ENCODE data around the gene PABPC1L. TPM values are rescaled to one million over a fixed set of nuclear protein-coding genes. Genes with fewer than 3 reads are reported as not detected.

Gene PABPC1L
- total RNA-seq, 1 experiment from 2014 or later = 127 TPM

- BruUV-seq (replicated peaks) = no TSS peak
- H2AFZ ChIP-seq (ENCODE audit: low read depth, low read length, poor library complexity, severe bottlenecking) = no peak overlapping the region
- peak overlapping the region; percentile 93 for H3K4me2 ChIP-seq (ENCODE audit: low read length)
- peaks cover 37% of the 10 kb centered on the region for H4K20me1 ChIP-seq (ENCODE audit: insufficient read depth)
- no peaks in the 10 kb centered on the region for H3K9me3 ChIP-seq (ENCODE audit: control insufficient read depth in 1 of 2, insufficient read depth in 1 of 2, low read depth in 1 of 2, low read length in 2 of 2)
- TF ChIP-seq ZFX (IDR thresholded peaks at IDR 0.05) = no peak
- 0 out of 2 replicates have a peak, but pooled peaks have one; percentile 2 for TF ChIP-seq MAX (IDR thresholded peaks at IDR 0.05)
- H3K9ac ChIP-seq (ENCODE audit: low read length) = peak overlapping the region; percentile 84
- H3K27me3 ChIP-seq (ENCODE audit: insufficient read depth, low read length) = no peaks in the 10 kb centered on the region
- peaks cover 0 to 16% of the 10 kb centered on the region in 2 experiments; a peak in 1 of 4 replicates for H3K36me3 ChIP-seq (ENCODE audit: control insufficient read depth in 1 of 2, insufficient read depth in 2 of 2, low read length in 2 of 2)
- intact Hi-C loops (cut with micrococcal nuclease) = no loop called here
- peaks cover 18 to 32% of the 10 kb centered on the region in 2 experiments; a peak in 3 of 4 replicates for H3K4me1 ChIP-seq (ENCODE audit: control insufficient read depth in 1 of 2, insufficient read depth in 2 of 2, low read length in 2 of 2)
- H3K4me3 ChIP-seq (replicated peaks in 1 of 2; ENCODE audit: low read depth in 1 of 2, low read length in 2 of 2) = peak overlapping the region; percentile 62 to 79
- CTCF ChIA-PET = no interaction called here
- POLR2A ChIA-PET = no interaction called here
- peak overlapping the region; percentile 91 for H3K27ac ChIP-seq (ENCODE audit: low read depth, low read length)
- no peaks in the 10 kb centered on the region for H3K9me2 ChIP-seq (ENCODE audit: insufficient read depth)
- RAD21 ChIA-PET (ENCODE audit: low non-redundant PET in 1 of 2, low total read pairs in 2 of 2, uncharacterized antibody in 2 of 2, unreplicated experiment in 2 of 2) = no interaction called here
- no peak for DNase-seq (ENCODE audit: low read depth, low spot score)
- ATAC-seq = no peak
- peaks cover 58% of the 10 kb centered on the region for H3K79me2 ChIP-seq (ENCODE audit: insufficient read depth, low read length)
These were observed 23.6 kb upstream of the PABPC1L start for GRCh38 chr20:44886266-44886651.

DNA sequence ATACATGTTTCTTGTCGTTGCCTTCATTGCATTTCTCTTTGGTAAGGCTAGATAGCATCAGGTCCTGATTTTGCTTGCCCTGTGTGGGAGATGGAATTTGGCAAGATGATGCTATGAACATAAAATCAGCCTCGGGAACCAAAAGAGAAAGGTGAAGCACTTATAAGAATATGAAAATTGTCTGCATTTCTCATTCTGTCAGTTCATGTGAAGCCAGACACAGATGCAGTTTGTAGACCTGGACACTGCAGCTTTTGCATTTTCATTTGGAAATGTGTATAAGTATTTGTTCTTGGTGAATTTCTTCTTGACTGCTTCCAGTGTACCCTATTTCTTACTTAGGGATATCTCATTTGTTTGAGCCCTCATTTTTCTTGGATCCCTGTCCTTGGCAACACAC lies 23.0 kb upstream of the PABPC1L start:
- no peak overlapping the region for H3K27ac ChIP-seq (ENCODE audit: low read depth, low read length)
- H3K4me1 ChIP-seq (ENCODE audit: control insufficient read depth in 1 of 2, insufficient read depth in 2 of 2, low read length in 2 of 2) = peaks cover 18 to 32% of the 10 kb centered on the region in 2 experiments; a peak in 3 of 4 replicates
- no peaks in the 10 kb centered on the region for H3K9me2 ChIP-seq (ENCODE audit: insufficient read depth)
- intact Hi-C loops (cut with micrococcal nuclease) = no loop called here
- ATAC-seq (no peak), DNase-seq (ENCODE audit: low read depth, low spot score) (no peak)
- CTCF ChIA-PET = no interaction called here
- H2AFZ ChIP-seq (ENCODE audit: low read depth, low read length, poor library complexity, severe bottlenecking) = no peak overlapping the region
- peak overlapping the region; percentile 93 for H3K4me2 ChIP-seq (ENCODE audit: low read length)
- RAD21 ChIA-PET (ENCODE audit: low non-redundant PET in 1 of 2, low total read pairs in 2 of 2, uncharacterized antibody in 2 of 2, unreplicated experiment in 2 of 2) = no interaction called here
- H3K79me2 ChIP-seq (ENCODE audit: insufficient read depth, low read length) = peaks cover 64% of the 10 kb centered on the region
- peak overlapping the region; percentile 84 for H3K9ac ChIP-seq (ENCODE audit: low read length)
- POLR2A ChIA-PET = no interaction called here
- TF ChIP-seq POLR2AphosphoS5 (IDR thresholded peaks at IDR 0.05; ENCODE audit: low read depth, low read length) (no peak), SP1 (IDR thresholded peaks at IDR 0.05; ENCODE audit: low read depth) (no peak), RAD21 (IDR thresholded peaks at IDR 0.05; ENCODE audit: low read depth) (no peak), MAX (IDR thresholded peaks at IDR 0.05) (no peak), ZBTB33 (IDR thresholded peaks at IDR 0.05; ENCODE audit: extremely low read depth, insufficient replicate concordance, low read length) (no peak)
- TF ChIP-seq, protein P1, sequence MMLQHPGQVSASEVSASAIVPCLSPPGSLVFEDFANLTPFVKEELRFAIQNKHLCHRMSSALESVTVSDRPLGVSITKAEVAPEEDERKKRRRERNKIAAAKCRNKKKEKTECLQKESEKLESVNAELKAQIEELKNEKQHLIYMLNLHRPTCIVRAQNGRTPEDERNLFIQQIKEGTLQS (IDR thresholded peaks at IDR 0.05) = no peak
- H3K36me3 ChIP-seq (ENCODE audit: control insufficient read depth in 1 of 2, insufficient read depth in 2 of 2, low read length in 2 of 2) = peaks cover 0 to 16% of the 10 kb centered on the region in 2 experiments; a peak in 1 of 4 replicates
- peak overlapping the region; percentile 62 to 79 for H3K4me3 ChIP-seq (replicated peaks in 1 of 2; ENCODE audit: low read depth in 1 of 2, low read length in 2 of 2)
- no peaks in the 10 kb centered on the region for H3K9me3 ChIP-seq (ENCODE audit: control insufficient read depth in 1 of 2, insufficient read depth in 1 of 2, low read depth in 1 of 2, low read length in 2 of 2)
- TSS peak; percentile 53 for BruUV-seq (replicated peaks)
- no peaks in the 10 kb centered on the region for H3K27me3 ChIP-seq (ENCODE audit: insufficient read depth, low read length)
- H4K20me1 ChIP-seq (ENCODE audit: insufficient read depth) = peaks cover 37% of the 10 kb centered on the region

Measured in HCT116 (cell line).